ENCODE measurements around the gene PRM2.
"Not testable (repeated sequence)": the region's sequence is repeated elsewhere in the genome, so short reads cannot be mapped to it uniquely, and the experiment has no call there.

The PRM2 gene

GRCh38 chr16:11289696-11290095 lies 13.4 kb upstream of the PRM2 start:
- not testable (repeated sequence) for DNase-seq (ENCODE audit: low read depth)

GRCh38 chr16:11289202-11289601 lies 12.9 kb upstream of the PRM2 start:
- no peak for DNase-seq (ENCODE audit: low read depth)

- no peak for DNase-seq (ENCODE audit: low read depth)
Observed at GRCh38 chr16:11285842-11286241, 9.6 kb upstream of the PRM2 start.

GRCh38 chr16:11283820-11284248 lies 7.6 kb upstream of the PRM2 start:
- no peak for DNase-seq (ENCODE audit: low read depth)

- DNase-seq (ENCODE audit: low read depth): no peak
Observed at GRCh38 chr16:11280616-11281522, 4.6 kb upstream of the PRM2 start, which contains the start of gene PRM1. Gene PRM1, minus strand, starts transcription at chr16:11281330. Its CDS starts 92 bp downstream, at chr16:11281238.

GRCh38 chr16:11278681-11279628 lies 2.7 kb upstream of the PRM2 start:
- DNase-seq (ENCODE audit: low read depth): no peak

- DNase-seq (ENCODE audit: low read depth): no peak
Observed at GRCh38 chr16:11277607-11278337, 1.5 kb upstream of the PRM2 start.

GRCh38 chr16:11276896-11277593 lies 765 bp upstream of the PRM2 start:
- DNase-seq (ENCODE audit: low read depth): no peak

- DNase-seq (ENCODE audit: low read depth): no peak
Observed at GRCh38 chr16:11274964-11275363, 1.3 kb downstream of the PRM2 start.

GRCh38 chr16:11273721-11274324 lies 2.5 kb downstream of the PRM2 start:
- no peak for DNase-seq (ENCODE audit: low read depth)

GRCh38 chr16:11272921-11273720 lies 3.2 kb downstream of the PRM2 start, which contains the start of gene PRM3:
Gene PRM3, minus strand, starts transcription at chr16:11273629. Its CDS starts 34 bp downstream, at chr16:11273595.
- no peak for DNase-seq (ENCODE audit: low read depth)

GRCh38 chr16:11272484-11272883 lies 3.8 kb downstream of the PRM2 start:
- no peak for DNase-seq (ENCODE audit: low read depth)

GRCh38 chr16:11271610-11272009 lies 4.7 kb downstream of the PRM2 start:
- no peak for DNase-seq (ENCODE audit: low read depth)

GRCh38 chr16:11270602-11271162 lies 5.6 kb downstream of the PRM2 start:
- no peak for DNase-seq (ENCODE audit: low read depth)

GRCh38 chr16:11268921-11269375 lies 7.3 kb downstream of the PRM2 start, which contains the start of gene TNP2:
Gene TNP2, minus strand, starts transcription at chr16:11269325. Its CDS starts 63 bp downstream, at chr16:11269262.
- DNase-seq (ENCODE audit: low read depth): no peak

- no peak for DNase-seq (ENCODE audit: low read depth)
Observed at GRCh38 chr16:11265124-11265523, 11.2 kb downstream of the PRM2 start.

GRCh38 chr16:11264155-11264832 lies 12.0 kb downstream of the PRM2 start:
- no peak for DNase-seq (ENCODE audit: low read depth)

- no peak for DNase-seq (ENCODE audit: low read depth)
Observed at GRCh38 chr16:11263737-11264136, 12.5 kb downstream of the PRM2 start.

GRCh38 chr16:11262915-11263314 lies 13.4 kb downstream of the PRM2 start:
- DNase-seq (ENCODE audit: low read depth): no peak
